AG04449 (cell line): ENCODE data around the gene HDDC3.

Experiments
- CTCF ChIA-PET: fragments of 350-600 bp; formaldehyde crosslinking; extraction: SDS; loops from one replicate; lab custom pipeline; 2021; ENCODE audit warnings: antibody characterized with exemption; lab: Yijun Ruan, JAX
- POLR2A ChIA-PET: fragments of 400-600, 350-600 bp; formaldehyde crosslinking; extraction: SDS; loops from one replicate; lab custom pipeline; 2020; ENCODE audit warnings: antibody characterized with exemption, inconsistent platforms; lab: Yijun Ruan, JAX
- DNase-seq: peaks from one replicate; pipeline ENCODE4 v3.0.0-alpha.2; 2010; ENCODE audit warnings: low read depth, low spot score
- H3K4me3 ChIP-seq: 2 replicates; pipeline ENCODE4 v1.5.1; 2011; ENCODE audit warnings: low read depth, mild to moderate bottlenecking, control low read depth, low read length
- CTCF ChIP-seq: IDR thresholded peaks from one replicate; pipeline ENCODE4 v1.5.1; 2011; ENCODE audit warnings: mild to moderate bottlenecking, moderate library complexity, low read length, control low read depth, inconsistent platforms; ENCODE audit not compliant: insufficient read depth; ENCODE audit errors: missing control alignments

Gene HDDC3

GRCh38 chr15:90918835-90919234, 13.5 kb downstream of the HDDC3 start:
- CTCF ChIA-PET, result interaction anchor here (1.2 to 14.1 kb wide), 2 partner anchors 14 to 16 kb away, joined by 3 to 180 read pairs; partner anchors contain the start of genes HDDC3 and UNC45A
- TF ChIP-seq CTCF, result no peak
- POLR2A ChIA-PET, result no interaction called here
- H3K4me3 ChIP-seq, result no peak overlapping the region
- DNase-seq, result no peak

- DNase-seq, result no peak
- POLR2A ChIA-PET, result no interaction called here
- TF ChIP-seq CTCF, result no peak
These were observed 14.1 kb downstream of the HDDC3 start for GRCh38 chr15:90918034-90918788.

GRCh38 chr15:90917569-90917968, 14.8 kb downstream of the HDDC3 start:
- no peak for TF ChIP-seq CTCF
- POLR2A ChIA-PET, result no interaction called here
- DNase-seq, result no peak
- CTCF ChIA-PET, result interaction anchor here (14.1 kb wide), 1 partner anchor 15 kb away, joined by 180 read pairs; the partner anchor contains the start of genes HDDC3 and UNC45A
- H3K4me3 ChIP-seq, result no peak overlapping the region

More at GRCh38 chr15:90918034-90918788, 14.1 kb downstream of the HDDC3 start:
- CTCF ChIA-PET, result interaction anchor here (1.2 to 14.1 kb wide), 2 partner anchors 14 to 16 kb away, joined by 3 to 180 read pairs; partner anchors contain the start of genes HDDC3 and UNC45A
- H3K4me3 ChIP-seq, result no peak overlapping the region

GRCh38 chr15:90916461-90916860, 15.9 kb downstream of the HDDC3 start:
- no peak for TF ChIP-seq CTCF
- ChIA-PET CTCF (interaction anchor here (14.1 kb wide), 1 partner anchor 16 kb away, joined by 180 read pairs; the partner anchor contains the start of genes HDDC3 and UNC45A), POLR2A (no interaction called here)
- no peak for DNase-seq
- H3K4me3 ChIP-seq, result no peak overlapping the region

- no peak for DNase-seq
- H3K4me3 ChIP-seq, result no peak overlapping the region
- no peak for TF ChIP-seq CTCF
- ChIA-PET POLR2A (interaction anchor here (0.6 kb wide), 1 partner anchor 13 kb away, joined by 4 read pairs; no protein-coding TSS in a partner anchor), CTCF (interaction anchor here (14.1 kb wide), 1 partner anchor 16 kb away, joined by 180 read pairs; the partner anchor contains the start of genes HDDC3 and UNC45A)
These were observed 16.4 kb downstream of the HDDC3 start for GRCh38 chr15:90915808-90916440.
